Nephron (organoid): ENCODE data around the gene FAM118B.

Experiments used
- H3K27ac Mint-ChIP-seq, 3 experiments: 2 replicates each; pipeline ENCODE4 v1.8.0; 2020; ENCODE audit warnings: mixed read lengths in 3 of 3, mild to moderate bottlenecking in 2 of 3, moderate library complexity in 1 of 3
- H3K27me3 Mint-ChIP-seq: 2 replicates; pipeline ENCODE4 v1.8.0; 2021; ENCODE audit warnings: low read depth, mild to moderate bottlenecking, moderate library complexity, mixed read lengths
- H3K36me3 Mint-ChIP-seq: 2 replicates; pipeline ENCODE4 v1.8.0; 2020; ENCODE audit warnings: low read depth, mixed read lengths
- H3K4me1 Mint-ChIP-seq: 2 replicates; pipeline ENCODE4 v1.8.0; 2020; ENCODE audit warnings: mixed read lengths
- H3K4me3 Mint-ChIP-seq, 3 experiments: 2 replicates each; pipeline ENCODE4 v1.8.0; 2020; ENCODE audit warnings: mild to moderate bottlenecking in 3 of 3, mixed read lengths in 3 of 3, moderate library complexity in 2 of 3
- H3K9me3 Mint-ChIP-seq: 2 replicates; pipeline ENCODE4 v1.8.0; 2020; ENCODE audit warnings: mixed read lengths
- CTCF ChIP-seq, 3 experiments: fragments of 200-600 bp; sonication (generic); IDR thresholded peaks; one replicate each; pipeline ENCODE4 v1.5.0; 2021; ENCODE audit warnings: antibody characterized with exemption in 3 of 3; ENCODE audit not compliant: unreplicated experiment in 3 of 3

The FAM118B gene

GRCh38 chr11:126182787-126183445 is 28.7 kb upstream of the FAM118B start:
- H3K27ac Mint-ChIP-seq, result peak overlapping the region in 2 of 3 experiments; percentile 20 to 29
- no peak overlapping the region for H3K4me3 Mint-ChIP-seq
- peaks cover 17% of the 10 kb centered on the region for H3K4me1 Mint-ChIP-seq
- no peak for TF ChIP-seq CTCF (IDR thresholded peaks at IDR 0.05; ENCODE audit: unreplicated experiment in 3 of 3)
- no peaks in the 10 kb centered on the region for H3K9me3 Mint-ChIP-seq
- no peaks in the 10 kb centered on the region for H3K27me3 Mint-ChIP-seq
- peaks cover 10% of the 10 kb centered on the region for H3K36me3 Mint-ChIP-seq

GRCh38 chr11:126185259-126186024 is 26.1 kb upstream of the FAM118B start:
- H3K27ac Mint-ChIP-seq, result peak overlapping the region; percentile 72 to 80 (median 72)
- H3K9me3 Mint-ChIP-seq, result no peaks in the 10 kb centered on the region
- peaks cover 24% of the 10 kb centered on the region for H3K4me1 Mint-ChIP-seq
- no peak overlapping the region for H3K4me3 Mint-ChIP-seq
- H3K27me3 Mint-ChIP-seq, result no peaks in the 10 kb centered on the region
- peaks cover 11% of the 10 kb centered on the region for H3K36me3 Mint-ChIP-seq
- no peak for TF ChIP-seq CTCF (IDR thresholded peaks at IDR 0.05; ENCODE audit: unreplicated experiment in 3 of 3)

GRCh38 chr11:126186025-126186698 is 25.4 kb upstream of the FAM118B start:
- Mint-ChIP-seq H3K27me3 (no peaks in the 10 kb centered on the region), H3K36me3 (peaks cover 19% of the 10 kb centered on the region), H3K9me3 (no peaks in the 10 kb centered on the region), H3K27ac (peak overlapping the region; percentile 72 to 80 (median 72)), H3K4me1 (peaks cover 26% of the 10 kb centered on the region), H3K4me3 (no peak overlapping the region)
- no peak for TF ChIP-seq CTCF (IDR thresholded peaks at IDR 0.05; ENCODE audit: unreplicated experiment in 3 of 3)

GRCh38 chr11:126186708-126187529 is 24.7 kb upstream of the FAM118B start:
- no peaks in the 10 kb centered on the region for H3K27me3 Mint-ChIP-seq
- no peak overlapping the region for H3K4me3 Mint-ChIP-seq
- peaks cover 28% of the 10 kb centered on the region for H3K4me1 Mint-ChIP-seq
- peak in 2 of 3 experiments; percentile 30 to 42 for TF ChIP-seq CTCF (IDR thresholded peaks at IDR 0.05; ENCODE audit: unreplicated experiment in 3 of 3)
- H3K27ac Mint-ChIP-seq, result peak overlapping the region; percentile 51 to 73 (median 70)
- no peaks in the 10 kb centered on the region for H3K9me3 Mint-ChIP-seq
- H3K36me3 Mint-ChIP-seq, result peaks cover 24% of the 10 kb centered on the region

- H3K36me3 Mint-ChIP-seq, result peaks cover 29% of the 10 kb centered on the region
- no peak for TF ChIP-seq CTCF (IDR thresholded peaks at IDR 0.05; ENCODE audit: unreplicated experiment in 3 of 3)
- no peak overlapping the region for H3K4me3 Mint-ChIP-seq
- no peaks in the 10 kb centered on the region for H3K9me3 Mint-ChIP-seq
- H3K27ac Mint-ChIP-seq, result peak overlapping the region; percentile 21 to 38 (median 32)
- no peaks in the 10 kb centered on the region for H3K27me3 Mint-ChIP-seq
- peaks cover 34% of the 10 kb centered on the region for H3K4me1 Mint-ChIP-seq
Observed at GRCh38 chr11:126188332-126189108, 23.1 kb upstream of the FAM118B start.
